AG04450 (cell line): Measurements from ENCODE around the gene SMTN. TPM values are rescaled to one million over a fixed set of nuclear protein-coding genes. Genes with fewer than 3 reads are reported as not detected.

ENCODE experiments used
- CTCF ChIA-PET: fragments of 300-600, 350-600 bp; formaldehyde crosslinking; extraction: SDS; loops from one replicate; lab custom pipeline; 2022; ENCODE audit warnings: antibody characterized with exemption, inconsistent platforms; lab: Charles Lee
- POLR2A ChIA-PET: fragments of 350-600 bp; formaldehyde crosslinking; extraction: SDS; loops from one replicate; lab custom pipeline; 2021; ENCODE audit warnings: antibody characterized with exemption, inconsistent platforms; lab: Yijun Ruan, JAX
- DNase-seq: peaks from one replicate; pipeline ENCODE4 v3.0.0-alpha.2; 2011; ENCODE audit warnings: low read depth, low spot score
- H3K27ac ChIP-seq: one replicate; pipeline ENCODE4 v1.5.1; 2012; ENCODE audit warnings: low read depth, low read length, control low read depth
- H3K27me3 ChIP-seq: one replicate; pipeline ENCODE4 v1.6.0; 2012; ENCODE audit warnings: low read length; ENCODE audit not compliant: control insufficient read depth, insufficient read depth
- H3K4me3 ChIP-seq: 2 replicates; pipeline ENCODE4 v1.5.1; 2011; ENCODE audit warnings: mild to moderate bottlenecking, low read depth, low read length, control low read depth
- H3K9me3 ChIP-seq: 2 replicates; pipeline ENCODE4 v1.5.1; 2012; ENCODE audit warnings: low read length; ENCODE audit not compliant: control insufficient read depth, insufficient read depth
- polyA plus RNA-seq: library from polyadenylated mRNA; depleted of rRNA; stranded (reverse); fragments of >200 nt; gene quantifications from 2 replicates; pipeline ENCODE4 v1.2.3, GENCODE V29; 2011
- TF ChIP-seq, protein P1 (sequence below): IDR thresholded peaks from 2 replicates; pipeline ENCODE4 v1.5.1; 2011; ENCODE audit warnings: low read depth, low read length, control low read depth, inconsistent platforms

The SMTN gene
- polyA plus RNA-seq, 1 experiment: 14.1 TPM

DNA sequence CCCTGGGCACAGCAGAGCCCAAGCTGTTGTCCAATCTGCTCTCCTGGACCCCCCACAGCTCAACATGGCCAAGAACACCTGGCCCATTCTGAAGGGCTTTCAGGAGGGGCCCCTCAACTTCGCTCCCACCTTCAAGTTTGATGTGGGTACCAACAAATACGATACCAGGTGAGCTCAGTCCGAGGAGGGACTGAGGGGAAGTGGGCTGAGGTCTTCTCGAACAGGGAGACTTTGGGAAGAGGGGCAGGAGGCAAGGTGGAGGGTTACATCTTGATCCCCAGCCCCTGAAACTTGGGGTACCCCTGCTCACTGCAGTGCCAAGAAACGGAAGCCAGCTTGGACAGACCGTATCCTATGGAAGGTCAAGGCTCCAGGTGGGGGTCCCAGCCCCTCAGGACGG, 47.0 kb downstream of the SMTN start:
- peaks cover 2% of the 10 kb centered on the region for H3K27me3 ChIP-seq
- CTCF ChIA-PET: interaction anchor here (0.6 to 1.3 kb wide), 3 partner anchors 21 to 136 kb away, joined by 5 read pairs; partner anchors contain the start of gene SELENOM
- TF ChIP-seq, protein P1, sequence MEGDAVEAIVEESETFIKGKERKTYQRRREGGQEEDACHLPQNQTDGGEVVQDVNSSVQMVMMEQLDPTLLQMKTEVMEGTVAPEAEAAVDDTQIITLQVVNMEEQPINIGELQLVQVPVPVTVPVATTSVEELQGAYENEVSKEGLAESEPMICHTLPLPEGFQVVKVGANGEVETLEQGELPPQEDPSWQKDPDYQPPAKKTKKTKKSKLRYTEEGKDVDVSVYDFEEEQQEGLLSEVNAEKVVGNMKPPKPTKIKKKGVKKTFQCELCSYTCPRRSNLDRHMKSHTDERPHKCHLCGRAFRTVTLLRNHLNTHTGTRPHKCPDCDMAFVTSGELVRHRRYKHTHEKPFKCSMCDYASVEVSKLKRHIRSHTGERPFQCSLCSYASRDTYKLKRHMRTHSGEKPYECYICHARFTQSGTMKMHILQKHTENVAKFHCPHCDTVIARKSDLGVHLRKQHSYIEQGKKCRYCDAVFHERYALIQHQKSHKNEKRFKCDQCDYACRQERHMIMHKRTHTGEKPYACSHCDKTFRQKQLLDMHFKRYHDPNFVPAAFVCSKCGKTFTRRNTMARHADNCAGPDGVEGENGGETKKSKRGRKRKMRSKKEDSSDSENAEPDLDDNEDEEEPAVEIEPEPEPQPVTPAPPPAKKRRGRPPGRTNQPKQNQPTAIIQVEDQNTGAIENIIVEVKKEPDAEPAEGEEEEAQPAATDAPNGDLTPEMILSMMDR: no peak
- H3K27ac ChIP-seq: no peak overlapping the region
- DNase-seq: no peak
- no peaks in the 10 kb centered on the region; the same call in 1 of the 2 replicates for H3K9me3 ChIP-seq
- POLR2A ChIA-PET: no interaction called here
- no peak overlapping the region for H3K4me3 ChIP-seq

DNA sequence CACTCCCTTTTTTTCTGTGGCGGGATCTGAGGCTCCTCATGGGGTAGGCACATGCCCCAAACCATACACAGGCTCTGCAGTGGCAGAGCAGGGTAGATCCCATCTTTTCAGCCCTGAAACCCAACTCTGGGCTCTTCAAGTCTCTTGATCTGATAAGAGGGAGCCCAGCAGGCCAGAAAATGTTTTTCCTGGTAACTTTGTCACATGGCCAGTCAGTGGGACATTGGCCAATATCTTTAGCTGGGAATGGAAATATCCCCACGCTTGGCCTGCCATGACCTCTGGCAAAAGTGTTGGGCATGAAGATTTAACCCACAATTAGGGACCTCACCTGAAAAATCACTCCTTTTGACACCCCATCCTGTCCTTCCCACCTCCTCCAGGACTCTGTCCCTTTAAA, 49.8 kb downstream of the SMTN start:
- no peaks in the 10 kb centered on the region; the same call in 1 of the 2 replicates for H3K9me3 ChIP-seq
- H3K4me3 ChIP-seq: no peak overlapping the region
- H3K27ac ChIP-seq: no peak overlapping the region
- DNase-seq: no peak
- TF ChIP-seq, protein P1: no peak
- H3K27me3 ChIP-seq: no peaks in the 10 kb centered on the region
- ChIA-PET POLR2A (no interaction called here), CTCF (interaction anchor here (2.2 kb wide), 1 partner anchor 24 kb away, joined by 4 read pairs; the partner anchor contains the start of gene SELENOM)

DNA sequence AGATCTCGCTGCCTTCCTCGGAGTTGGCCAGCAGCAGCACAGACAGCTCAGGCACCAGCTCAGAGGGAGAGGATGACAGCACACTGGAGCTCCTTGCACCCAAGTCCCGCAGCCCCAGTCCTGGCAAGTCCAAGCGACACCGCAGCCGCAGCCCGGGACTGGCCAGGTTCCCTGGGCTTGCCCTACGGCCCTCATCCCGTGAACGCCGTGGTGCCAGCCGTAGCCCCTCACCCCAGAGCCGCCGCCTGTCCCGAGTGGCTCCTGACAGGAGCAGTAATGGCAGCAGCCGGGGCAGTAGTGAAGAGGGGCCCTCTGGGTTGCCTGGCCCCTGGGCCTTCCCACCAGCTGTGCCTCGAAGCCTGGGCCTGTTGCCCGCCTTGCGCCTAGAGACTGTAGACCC, 52.8 kb downstream of the SMTN start:
- Histone ChIP-seq H3K27me3 (peaks cover 6% of the 10 kb centered on the region), H3K27ac (no peak overlapping the region), H3K4me3 (no peak overlapping the region), H3K9me3 (no peaks in the 10 kb centered on the region; the same call in 1 of the 2 replicates)
- TF ChIP-seq, protein P1: no peak
- ChIA-PET CTCF (no interaction called here), POLR2A (no interaction called here)
- no peak for DNase-seq

DNA sequence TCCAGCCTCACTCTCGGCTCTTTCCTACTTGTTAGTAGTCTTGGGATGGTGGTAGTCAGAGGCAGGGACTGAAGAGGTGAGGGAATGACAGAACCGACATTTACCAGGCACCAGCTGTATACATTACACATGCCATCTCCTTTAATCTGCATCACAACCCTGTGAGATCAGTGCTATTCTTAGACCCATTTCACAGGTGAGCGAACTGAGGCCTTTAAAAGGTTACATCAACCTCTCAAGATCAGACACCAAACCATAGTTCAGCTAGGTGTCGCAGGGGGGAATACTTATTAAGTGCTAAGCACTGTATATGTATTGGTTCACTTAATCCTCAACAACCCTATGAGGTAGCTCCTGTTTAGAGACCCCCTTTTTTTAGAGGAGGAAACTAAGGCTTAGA, 53.6 kb downstream of the SMTN start:
- ChIA-PET POLR2A (no interaction called here), CTCF (interaction anchor here (1.7 kb wide), 1 partner anchor 27 kb away, joined by 6 read pairs; the partner anchor contains the start of gene SELENOM)
- H3K4me3 ChIP-seq: no peak overlapping the region
- no peak for DNase-seq
- H3K27me3 ChIP-seq: peaks cover 9% of the 10 kb centered on the region
- H3K27ac ChIP-seq: no peak overlapping the region
- TF ChIP-seq, protein P1: no peak
- H3K9me3 ChIP-seq: no peaks in the 10 kb centered on the region; the same call in 1 of the 2 replicates

DNA sequence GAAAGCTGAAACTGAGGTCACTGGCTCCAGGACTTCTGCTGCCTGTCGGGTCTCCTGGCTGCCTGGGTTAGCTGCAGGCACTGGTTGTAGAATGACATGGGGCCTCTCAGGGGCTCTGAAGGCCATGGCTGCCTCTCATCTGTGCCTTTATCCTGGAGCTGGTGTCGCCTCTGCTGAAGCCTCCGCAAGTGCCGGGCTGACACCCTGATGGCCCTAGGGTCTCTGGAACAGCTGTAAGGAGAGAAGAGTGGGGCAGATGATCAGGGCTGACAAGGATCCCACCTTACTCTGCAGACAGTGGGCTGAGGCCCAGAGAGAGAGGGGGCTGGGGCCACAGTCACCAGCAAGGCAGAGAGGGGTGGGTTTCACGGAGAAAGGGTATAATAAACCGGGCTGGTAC, 54.6 kb downstream of the SMTN start:
- Histone ChIP-seq H3K27me3 (peaks cover 18% of the 10 kb centered on the region), H3K4me3 (no peak overlapping the region), H3K27ac (no peak overlapping the region), H3K9me3 (no peaks in the 10 kb centered on the region; the same call in 1 of the 2 replicates)
- TF ChIP-seq, protein P1: no peak
- no peak for DNase-seq
- CTCF ChIA-PET: interaction anchor here (1.0 to 1.7 kb wide), 2 partner anchors 28 to 53 kb away, joined by 3 to 6 read pairs; partner anchors contain the start of gene SELENOM
- POLR2A ChIA-PET: no interaction called here
